Nasal cavity respiratory epithelium epithelial cell of viscerocranial mucosa (primary cell): ENCODE data around the gene HILPDA. TPM values are rescaled to one million over a fixed set of nuclear protein-coding genes. Genes with fewer than 3 reads are reported as not detected.

Source experiments
- total RNA-seq: library from RNA; depleted of rRNA; stranded (reverse); fragments of >200 nt; gene quantifications from 2 replicates; pipeline ENCODE4 v1.2.3, GENCODE V29; 2014

Gene HILPDA
- 21.2 and 22.6 TPM in 2 replicates for total RNA-seq

GRCh38 chr7:128455543-128456254 lies at the start of gene HILPDA:
Gene HILPDA, plus strand, starts transcription at chr7:128455878. Its CDS starts 1,391 bp downstream, at chr7:128457269.

GRCh38 chr7:128409596-128410450 lies 45.9 kb upstream of the HILPDA start, which contains the start of gene IMPDH1:
Gene IMPDH1, minus strand, starts transcription at chr7:128409982. Its CDS starts 81 bp downstream, at chr7:128409901.

GRCh38 chr7:128476402-128477335 lies 21.0 kb downstream of the HILPDA start, which contains the start of gene METTL2B:
Gene METTL2B, plus strand, starts transcription at chr7:128476748. Its CDS starts 18 bp downstream, at chr7:128476766.

Other genes with a start within 250 kb of the HILPDA start
- gene LEP, start 214.6 kb upstream of the HILPDA start, total RNA-seq = under 0.01 and 0.28 TPM in 2 replicates
- 14.0 and 32.3 TPM in 2 replicates for gene RBM28, start 112.0 kb upstream of the HILPDA start, total RNA-seq
- 0.21 and 0.68 TPM in 2 replicates for gene PRRT4, start 94.2 kb upstream of the HILPDA start, total RNA-seq
- gene IMPDH1, start 45.9 kb upstream of the HILPDA start, total RNA-seq = 35.9 and 89.6 TPM in 2 replicates
- 33.8 and 45.3 TPM in 2 replicates for gene METTL2B, start 20.9 kb downstream of the HILPDA start, total RNA-seq
- under 0.01 and 0.78 TPM in 2 replicates for gene GARIN1A, start 216.4 kb downstream of the HILPDA start, total RNA-seq